Karpas-422 (cell line): Measurements from ENCODE around the gene N4BP3. TPM values are rescaled to one million over a fixed set of nuclear protein-coding genes. Genes with fewer than 3 reads are reported as not detected.
A peak's percentile ranks its signal among the peaks of the same experiment; 100 is the strongest.

Experiments
- DNase-seq: peaks from one replicate; pipeline ENCODE4 v3.0.0-alpha.2; 2015
- H2AFZ ChIP-seq: fragments of 200-600 bp; sonication (generic); 2 replicates; pipeline ENCODE4 v1.6.1; 2014; ENCODE audit warnings: antibody characterized with exemption, low read length, mixed read lengths
- H3K27ac ChIP-seq: fragments of 200-600 bp; sonication (generic); 2 replicates; pipeline ENCODE4 v1.5.1; 2014; ENCODE audit warnings: mild to moderate bottlenecking, low read length, moderate library complexity
- H3K27me3 ChIP-seq: fragments of 200-600 bp; sonication (generic); 2 replicates; pipeline ENCODE4 v1.6.1; 2014; ENCODE audit warnings: low read length, mixed read lengths
- H3K36me3 ChIP-seq: fragments of 200-600 bp; sonication (generic); 2 replicates; pipeline ENCODE4 v1.6.1; 2014; ENCODE audit warnings: low read length, mixed read lengths; ENCODE audit not compliant: insufficient read depth
- H3K4me1 ChIP-seq: fragments of 200-600 bp; sonication (generic); 2 replicates; pipeline ENCODE4 v1.6.1; 2014; ENCODE audit warnings: mild to moderate bottlenecking, low read length, mixed read lengths
- H3K4me2 ChIP-seq: fragments of 200-600 bp; sonication (generic); 2 replicates; pipeline ENCODE4 v1.6.1; 2014; ENCODE audit warnings: low read length, low read depth, mild to moderate bottlenecking; ENCODE audit not compliant: poor library complexity, severe bottlenecking
- H3K4me3 ChIP-seq: fragments of 200-600 bp; sonication (generic); 2 replicates; pipeline ENCODE4 v1.5.1; 2014; ENCODE audit warnings: mild to moderate bottlenecking, antibody characterized with exemption, low read length, mixed read lengths
- H3K79me2 ChIP-seq: fragments of 200-600 bp; sonication (generic); 2 replicates; pipeline ENCODE4 v1.6.1; 2014; ENCODE audit warnings: mild to moderate bottlenecking, low read length, mixed read lengths
- H3K9ac ChIP-seq: fragments of 200-600 bp; sonication (generic); 2 replicates; pipeline ENCODE4 v1.6.0; 2014; ENCODE audit warnings: low read length
- H3K9me2 ChIP-seq: fragments of 200-600 bp; sonication (generic), shearing (Covaris generic); replicated peaks from 2 replicates; pipeline ENCODE4 v1.6.0; 2014; ENCODE audit warnings: mild to moderate bottlenecking, low read length, moderate library complexity; ENCODE audit not compliant: insufficient read depth
- H3K9me3 ChIP-seq: fragments of 300-700, 200-600 bp; sonication (generic); 2 replicates; pipeline ENCODE4 v1.6.1; 2014; ENCODE audit warnings: low read length, mixed read lengths
- H4K20me1 ChIP-seq: fragments of 200-600 bp; sonication (generic); 2 replicates; pipeline ENCODE4 v1.6.1; 2014; ENCODE audit warnings: mild to moderate bottlenecking, antibody characterized with exemption, low read length, low read depth; ENCODE audit not compliant: insufficient read depth
- total RNA-seq: library from RNA; depleted of rRNA; stranded (reverse); fragments of >200 nt; shearing (Covaris generic); gene quantifications from 2 replicates; pipeline ENCODE4 v1.2.3, GENCODE V29; 2014; ENCODE audit warnings: low replicate concordance

N4BP3 gene
- total RNA-seq, 1 experiment from 2014 or later, result 1.2 TPM

DNA sequence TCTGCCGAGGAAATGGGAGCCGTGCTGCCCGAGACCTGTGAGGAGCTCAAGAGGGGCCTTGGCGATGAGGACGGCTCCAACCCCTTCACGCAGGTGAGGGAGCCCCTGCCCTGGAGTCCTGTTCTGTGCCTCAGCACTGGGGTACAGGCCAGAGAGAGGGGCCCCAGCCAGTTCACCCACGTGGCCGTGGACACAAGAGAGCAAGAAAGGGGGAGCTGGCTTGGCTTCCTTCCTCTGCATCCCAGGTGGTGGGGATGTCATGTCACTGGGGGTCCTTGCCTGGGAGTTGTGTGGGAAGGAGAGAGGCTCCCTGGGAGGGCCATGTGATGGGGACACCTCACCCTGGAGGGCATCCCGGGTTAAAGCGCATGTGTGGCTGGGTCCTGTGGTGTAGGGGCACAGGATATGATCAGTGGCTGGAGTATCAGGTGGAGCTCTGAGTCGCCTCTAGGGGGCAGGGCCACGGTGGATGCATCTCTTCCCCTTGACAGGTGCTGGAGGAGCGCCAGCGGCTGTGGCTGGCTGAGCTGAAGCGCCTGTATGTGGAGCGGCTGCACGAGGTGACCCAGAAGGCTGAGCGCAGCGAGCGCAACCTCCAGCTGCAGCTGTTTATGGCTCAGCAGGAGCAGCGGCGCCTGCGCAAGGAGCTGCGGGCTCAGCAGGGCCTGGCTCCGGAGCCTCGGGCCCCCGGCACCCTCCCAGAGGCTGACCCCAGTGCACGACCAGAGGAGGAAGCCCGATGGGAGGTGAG is 7.5 kb downstream of the N4BP3 start:
- peak; percentile 98 for DNase-seq
- no peaks in the 10 kb centered on the region for H3K27me3 ChIP-seq
- no peaks in the 10 kb centered on the region for H3K9me3 ChIP-seq
- H3K4me2 ChIP-seq, result peak overlapping the region; percentile 75
- no peaks in the 10 kb centered on the region for H3K9me2 ChIP-seq
- H3K4me1 ChIP-seq, result peaks cover 73% of the 10 kb centered on the region
- H3K36me3 ChIP-seq, result no peaks in the 10 kb centered on the region
- H3K79me2 ChIP-seq, result no peaks in the 10 kb centered on the region
- H2AFZ ChIP-seq, result peak overlapping the region; percentile 65; the same call in 1 of the 2 replicates
- H3K4me3 ChIP-seq, result peak overlapping the region; percentile 66
- peaks cover 4% of the 10 kb centered on the region; the same call in 1 of the 2 replicates for H4K20me1 ChIP-seq
- peak overlapping the region; percentile 90 for H3K27ac ChIP-seq
- peak overlapping the region; percentile 75 for H3K9ac ChIP-seq

DNA sequence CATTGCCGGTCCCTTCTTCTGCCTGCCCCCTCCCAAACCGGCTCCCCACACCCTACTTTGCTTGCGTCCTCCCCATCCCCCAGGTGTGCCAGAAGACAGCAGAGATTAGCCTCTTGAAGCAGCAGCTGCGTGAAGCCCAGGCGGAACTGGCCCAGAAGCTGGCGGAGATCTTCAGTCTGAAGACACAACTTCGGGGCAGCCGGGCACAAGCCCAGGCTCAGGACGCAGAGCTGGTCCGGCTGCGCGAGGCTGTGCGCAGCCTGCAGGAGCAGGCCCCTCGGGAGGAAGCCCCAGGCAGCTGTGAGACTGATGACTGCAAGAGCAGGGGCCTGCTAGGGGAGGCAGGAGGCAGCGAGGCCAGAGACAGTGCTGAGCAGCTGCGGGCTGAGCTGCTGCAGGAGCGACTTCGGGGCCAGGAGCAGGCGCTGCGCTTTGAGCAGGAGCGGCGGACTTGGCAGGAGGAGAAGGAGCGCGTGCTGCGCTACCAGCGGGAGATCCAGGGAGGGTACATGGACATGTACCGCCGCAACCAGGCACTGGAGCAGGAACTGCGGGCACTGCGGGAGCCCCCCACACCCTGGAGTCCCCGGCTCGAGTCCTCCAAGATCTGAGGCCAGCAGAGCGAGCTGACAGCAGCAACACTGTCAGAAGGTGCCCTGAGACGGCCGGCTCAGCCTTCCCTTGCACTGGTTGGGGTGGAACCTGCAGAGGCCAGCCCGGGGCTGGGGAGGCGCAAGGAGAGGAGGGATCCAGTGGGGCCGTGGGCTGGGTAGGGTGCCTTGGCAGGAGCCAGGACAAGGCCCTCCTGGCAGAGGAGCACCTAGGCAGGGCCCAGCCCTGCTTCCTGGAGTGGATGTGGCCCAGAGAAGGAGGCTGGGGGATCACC is 8.3 kb downstream of the N4BP3 start:
- peak; percentile 87 for DNase-seq
- no peaks in the 10 kb centered on the region for H3K36me3 ChIP-seq
- peak overlapping the region; percentile 66 for H3K4me3 ChIP-seq
- H3K9me2 ChIP-seq, result no peaks in the 10 kb centered on the region
- H3K4me1 ChIP-seq, result peaks cover 64% of the 10 kb centered on the region
- H3K79me2 ChIP-seq, result no peaks in the 10 kb centered on the region
- H2AFZ ChIP-seq, result peak overlapping the region; percentile 65; the same call in 1 of the 2 replicates
- no peaks in the 10 kb centered on the region for H3K27me3 ChIP-seq
- peak overlapping the region; percentile 75 for H3K9ac ChIP-seq
- H4K20me1 ChIP-seq, result peaks cover 4% of the 10 kb centered on the region; the same call in 1 of the 2 replicates
- no peaks in the 10 kb centered on the region for H3K9me3 ChIP-seq
- H3K4me2 ChIP-seq, result peak overlapping the region; percentile 75
- peak overlapping the region; percentile 90 for H3K27ac ChIP-seq

DNA sequence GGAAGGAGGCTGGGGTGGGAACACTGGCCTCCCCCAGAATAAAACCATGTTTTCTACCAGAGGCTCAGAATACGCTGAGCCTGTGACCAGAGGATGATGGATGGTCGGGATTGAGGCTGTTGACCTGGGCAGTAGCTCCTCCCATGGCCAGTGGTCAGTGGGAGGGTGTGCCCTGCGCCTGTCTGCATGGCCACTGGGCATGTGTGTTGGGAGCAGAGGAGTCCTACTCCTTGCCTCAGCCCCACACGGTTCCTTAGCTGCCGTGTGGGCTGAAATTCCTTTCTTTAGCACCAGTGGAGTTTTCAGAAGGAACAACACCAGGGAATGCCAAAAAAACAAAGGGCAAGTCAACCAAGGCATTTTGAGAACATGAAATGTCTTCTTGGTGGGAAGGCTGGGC is 9.0 kb downstream of the N4BP3 start:
- Histone ChIP-seq H3K4me2 (peak overlapping the region; percentile 75), H3K27ac (peak overlapping the region; percentile 90; the same call in 1 of the 2 replicates), H2AFZ (no peak overlapping the region), H3K9ac (peak overlapping the region; percentile 75), H3K9me3 (no peaks in the 10 kb centered on the region), H3K79me2 (no peaks in the 10 kb centered on the region), H3K36me3 (no peaks in the 10 kb centered on the region), H3K4me3 (peak overlapping the region; percentile 66; the same call in 1 of the 2 replicates), H4K20me1 (peaks cover 4% of the 10 kb centered on the region; the same call in 1 of the 2 replicates), H3K4me1 (peaks cover 57% of the 10 kb centered on the region), H3K9me2 (no peaks in the 10 kb centered on the region), H3K27me3 (no peaks in the 10 kb centered on the region)
- no peak for DNase-seq

DNA sequence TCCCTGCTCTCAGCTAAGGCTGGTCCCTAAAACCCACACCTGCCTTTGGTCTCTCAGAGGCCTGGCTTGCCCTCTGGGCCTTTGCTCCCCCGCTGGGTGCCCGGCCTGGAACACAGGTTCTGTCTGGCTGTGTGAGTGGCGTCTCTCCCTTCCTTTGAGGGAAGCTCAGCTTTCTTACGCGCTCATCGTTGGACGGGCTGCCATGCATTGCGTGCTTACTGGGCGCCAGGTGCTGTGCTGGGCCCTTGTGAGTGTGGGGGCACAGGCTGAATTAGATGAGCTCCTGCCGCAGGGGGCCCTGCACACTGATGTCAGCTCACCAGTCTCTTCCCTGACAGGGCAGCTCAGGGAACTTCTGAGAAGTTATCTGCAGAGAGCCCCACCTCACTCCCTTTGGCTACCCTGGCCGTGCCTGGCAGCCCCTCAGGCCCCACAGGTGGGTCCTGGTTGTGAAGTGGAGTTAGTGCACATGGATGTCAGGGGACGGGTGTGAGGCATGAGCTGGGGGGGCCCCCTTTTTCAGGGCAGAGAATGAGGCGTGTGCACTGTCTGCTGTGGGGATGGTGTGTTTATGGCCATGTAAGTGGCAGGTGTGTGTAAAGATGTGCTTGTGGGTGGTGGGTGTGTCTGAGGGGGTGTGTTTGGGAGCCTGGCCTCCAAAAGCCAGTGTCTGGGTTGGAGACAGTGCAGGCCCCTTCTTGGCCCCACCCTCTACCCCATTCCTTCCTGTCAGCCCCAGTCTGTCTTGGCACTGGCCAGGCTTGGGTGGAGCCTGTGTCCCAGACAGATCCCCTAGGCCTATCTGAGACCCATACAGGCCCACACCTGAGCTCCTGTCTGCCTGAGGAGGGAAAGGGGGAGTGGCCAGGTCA is 10.0 kb downstream of the N4BP3 start:
- Histone ChIP-seq H3K4me1 (peaks cover 47% of the 10 kb centered on the region), H4K20me1 (peaks cover 4% of the 10 kb centered on the region; the same call in 1 of the 2 replicates), H3K36me3 (no peaks in the 10 kb centered on the region), H3K9me3 (no peaks in the 10 kb centered on the region), H2AFZ (no peak overlapping the region), H3K9me2 (no peaks in the 10 kb centered on the region), H3K4me2 (peak overlapping the region; percentile 75), H3K4me3 (no peak overlapping the region), H3K79me2 (no peaks in the 10 kb centered on the region), H3K9ac (peak overlapping the region; percentile 75; the same call in 1 of the 2 replicates), H3K27ac (no peak overlapping the region), H3K27me3 (no peaks in the 10 kb centered on the region)
- DNase-seq, result no peak

DNA sequence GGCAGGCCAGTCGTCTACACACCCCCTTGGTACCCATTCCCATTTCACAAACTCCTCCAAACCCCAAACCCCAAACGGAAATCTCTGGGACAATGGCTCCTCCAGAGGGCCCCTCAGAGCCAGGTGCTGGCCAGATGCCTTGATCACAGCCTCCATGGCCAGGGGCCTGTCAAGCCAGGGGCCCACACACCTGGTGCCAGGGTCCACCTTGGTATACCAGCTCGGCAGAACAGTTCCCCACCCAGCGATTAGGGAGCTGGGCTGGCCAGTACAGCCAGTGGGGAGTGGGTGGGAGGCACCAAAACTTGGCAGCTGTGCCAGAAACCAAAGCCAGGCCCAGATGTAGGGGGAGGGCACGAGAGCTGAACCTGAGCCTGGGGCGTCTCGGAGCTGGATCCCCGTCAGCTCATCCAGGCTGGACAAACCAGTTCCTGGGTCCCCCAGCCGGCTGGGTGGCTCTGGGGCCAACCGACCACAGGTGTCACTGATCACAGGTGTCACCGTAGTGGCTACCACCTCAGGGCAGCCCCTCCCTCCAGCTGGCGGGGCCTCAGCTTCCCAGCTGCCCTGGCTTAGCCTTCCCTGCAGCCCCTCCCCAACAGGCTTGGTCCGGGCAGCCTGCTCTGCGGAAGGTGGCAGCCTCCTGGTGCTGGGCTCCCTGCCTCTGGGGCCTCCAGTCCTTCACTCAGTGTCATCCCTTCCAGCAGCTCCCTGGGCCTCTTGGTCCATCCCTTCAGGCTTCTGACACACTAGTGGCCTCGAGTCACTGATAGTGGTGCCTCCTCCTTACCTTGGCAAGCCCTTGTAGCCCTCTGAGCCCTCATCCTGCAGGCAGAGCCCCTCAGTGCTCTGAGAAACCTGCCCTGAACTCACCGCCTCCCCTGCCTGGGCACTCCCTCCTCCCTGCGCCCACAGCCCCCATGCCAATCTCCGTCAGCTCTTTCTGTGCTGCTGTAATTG is 10.9 kb downstream of the N4BP3 start:
- peaks cover 4% of the 10 kb centered on the region; the same call in 1 of the 2 replicates for H4K20me1 ChIP-seq
- H3K27me3 ChIP-seq, result no peaks in the 10 kb centered on the region

DNA sequence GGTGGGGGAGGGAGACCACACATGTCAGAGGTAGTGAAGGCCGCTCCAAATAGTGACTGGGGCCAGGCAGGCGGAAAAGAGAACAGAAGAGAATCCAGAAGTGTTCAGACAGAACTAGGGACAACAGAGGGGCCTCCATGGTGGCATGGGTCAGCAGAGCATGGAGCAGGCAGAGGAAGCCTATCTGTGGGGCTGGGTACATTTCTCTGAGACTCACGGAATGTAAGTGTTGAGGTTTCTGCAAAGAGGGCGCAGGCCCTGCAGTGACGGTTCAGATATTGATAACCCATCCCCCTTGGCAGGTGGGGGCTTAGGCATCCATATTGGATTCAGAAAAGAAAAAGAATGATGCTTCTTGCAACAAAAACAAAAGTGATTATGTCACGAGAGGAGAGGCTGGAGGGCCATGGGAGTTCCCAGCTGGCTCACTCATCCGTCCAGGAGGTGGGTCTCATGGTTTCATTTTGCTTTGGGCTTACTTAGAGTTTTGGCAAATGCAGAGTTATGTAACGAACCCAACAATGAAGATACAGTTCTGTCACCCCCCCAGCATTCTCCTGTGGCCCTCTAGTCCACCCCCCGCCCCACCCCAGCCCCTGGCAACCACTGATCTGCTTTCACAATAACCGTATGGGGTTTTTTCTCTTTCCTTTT is 12.0 kb downstream of the N4BP3 start:
- Histone ChIP-seq H3K27ac (no peak overlapping the region), H3K27me3 (no peaks in the 10 kb centered on the region), H2AFZ (no peak overlapping the region), H3K4me1 (peaks cover 37% of the 10 kb centered on the region), H3K9me3 (no peaks in the 10 kb centered on the region), H3K36me3 (no peaks in the 10 kb centered on the region), H4K20me1 (peaks cover 4% of the 10 kb centered on the region; the same call in 1 of the 2 replicates), H3K9me2 (no peaks in the 10 kb centered on the region), H3K79me2 (no peaks in the 10 kb centered on the region), H3K9ac (no peak overlapping the region), H3K4me2 (no peak overlapping the region), H3K4me3 (no peak overlapping the region)
- no peak for DNase-seq

More for the DNA sequence above, 10.9 kb downstream of the N4BP3 start:
- Histone ChIP-seq H3K4me1 (peaks cover 39% of the 10 kb centered on the region), H3K4me2 (no peak overlapping the region), H3K79me2 (no peaks in the 10 kb centered on the region), H3K9me3 (no peaks in the 10 kb centered on the region), H2AFZ (no peak overlapping the region), H3K9me2 (no peaks in the 10 kb centered on the region), H3K9ac (no peak overlapping the region), H3K36me3 (no peaks in the 10 kb centered on the region), H3K4me3 (no peak overlapping the region), H3K27ac (no peak overlapping the region)
- DNase-seq, result no peak
